ENCODE results near the gene PLD5.

GRCh38 chr1:242524571-242525359 lies at the start of gene PLD5:
- TF ChIP-seq CTCF (IDR thresholded peaks at IDR 0.05; ENCODE audit: low read depth, low read length, poor library complexity, severe bottlenecking) (no peak), EZH2phosphoT487 (IDR thresholded peaks at IDR 0.05; ENCODE audit: borderline replicate concordance, low read length) (no peak)

All from DOHH2 (cell line).